Erythroblast (primary cell): ENCODE data around the gene CNTN4.

ENCODE experiments used
- GATA1 ChIP-seq: IDR thresholded peaks from 2 replicates; pipeline ENCODE4 v1.6.1; 2011; ENCODE audit warnings: low read depth, mild to moderate bottlenecking, control low read depth, low read length, moderate library complexity
- POLR2A ChIP-seq: IDR thresholded peaks from 2 replicates; pipeline ENCODE4 v1.6.1; 2011; ENCODE audit warnings: mild to moderate bottlenecking, low read length

- TF ChIP-seq POLR2A (no peak), GATA1 (no peak)
Observed at GRCh38 chr3:2995195-2995594, 896.5 kb downstream of the CNTN4 start.
